ENCODE measurements around the gene DPYD.

DPYD gene

DNA sequence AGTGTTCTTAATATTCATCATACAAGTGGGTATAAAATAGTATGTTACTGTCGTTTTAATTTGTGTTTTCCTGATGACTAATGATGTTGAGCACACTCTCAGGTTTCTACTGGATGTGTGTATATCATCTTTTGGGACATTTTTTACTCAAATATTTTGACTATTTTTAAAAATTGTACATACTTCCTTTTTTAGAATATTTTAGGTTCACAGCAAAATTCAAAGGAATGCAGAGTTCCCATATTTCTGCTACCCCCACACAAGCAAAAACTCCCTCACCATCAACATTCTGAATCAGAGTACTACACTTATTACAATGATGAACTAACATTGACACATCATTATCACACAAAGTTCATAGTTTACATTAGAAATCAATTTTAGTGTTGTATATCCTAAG is 114.5 kb downstream of the DPYD start:
- no peak for DNase-seq (ENCODE audit: low spot score)
- in situ Hi-C loops (cut with MboI; ENCODE audit: low pct_unique_long_range_greater_than_20kb, low sequenced_read_pairs, unreplicated experiment), result no loop called here
- TF ChIP-seq, protein P1, sequence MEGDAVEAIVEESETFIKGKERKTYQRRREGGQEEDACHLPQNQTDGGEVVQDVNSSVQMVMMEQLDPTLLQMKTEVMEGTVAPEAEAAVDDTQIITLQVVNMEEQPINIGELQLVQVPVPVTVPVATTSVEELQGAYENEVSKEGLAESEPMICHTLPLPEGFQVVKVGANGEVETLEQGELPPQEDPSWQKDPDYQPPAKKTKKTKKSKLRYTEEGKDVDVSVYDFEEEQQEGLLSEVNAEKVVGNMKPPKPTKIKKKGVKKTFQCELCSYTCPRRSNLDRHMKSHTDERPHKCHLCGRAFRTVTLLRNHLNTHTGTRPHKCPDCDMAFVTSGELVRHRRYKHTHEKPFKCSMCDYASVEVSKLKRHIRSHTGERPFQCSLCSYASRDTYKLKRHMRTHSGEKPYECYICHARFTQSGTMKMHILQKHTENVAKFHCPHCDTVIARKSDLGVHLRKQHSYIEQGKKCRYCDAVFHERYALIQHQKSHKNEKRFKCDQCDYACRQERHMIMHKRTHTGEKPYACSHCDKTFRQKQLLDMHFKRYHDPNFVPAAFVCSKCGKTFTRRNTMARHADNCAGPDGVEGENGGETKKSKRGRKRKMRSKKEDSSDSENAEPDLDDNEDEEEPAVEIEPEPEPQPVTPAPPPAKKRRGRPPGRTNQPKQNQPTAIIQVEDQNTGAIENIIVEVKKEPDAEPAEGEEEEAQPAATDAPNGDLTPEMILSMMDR (IDR thresholded peaks at IDR 0.05; ENCODE audit: extremely low read depth, insufficient read depth, missing control alignments), result no peak

GRCh38 chr1:97805093-97805492 is 115.7 kb downstream of the DPYD start:
- TF ChIP-seq, protein P1 (IDR thresholded peaks at IDR 0.05; ENCODE audit: extremely low read depth, insufficient read depth, missing control alignments), result no peak
- in situ Hi-C loops (cut with MboI; ENCODE audit: low pct_unique_long_range_greater_than_20kb, low sequenced_read_pairs, unreplicated experiment), result no loop called here
- DNase-seq (ENCODE audit: low spot score), result no peak

- DNase-seq (ENCODE audit: low spot score), result no peak
- in situ Hi-C loops (cut with MboI; ENCODE audit: low pct_unique_long_range_greater_than_20kb, low sequenced_read_pairs, unreplicated experiment), result no loop called here
- TF ChIP-seq, protein P1 (IDR thresholded peaks at IDR 0.05; ENCODE audit: extremely low read depth, insufficient read depth, missing control alignments), result no peak
Observed at GRCh38 chr1:97803026-97803425, 117.8 kb downstream of the DPYD start.

DNA sequence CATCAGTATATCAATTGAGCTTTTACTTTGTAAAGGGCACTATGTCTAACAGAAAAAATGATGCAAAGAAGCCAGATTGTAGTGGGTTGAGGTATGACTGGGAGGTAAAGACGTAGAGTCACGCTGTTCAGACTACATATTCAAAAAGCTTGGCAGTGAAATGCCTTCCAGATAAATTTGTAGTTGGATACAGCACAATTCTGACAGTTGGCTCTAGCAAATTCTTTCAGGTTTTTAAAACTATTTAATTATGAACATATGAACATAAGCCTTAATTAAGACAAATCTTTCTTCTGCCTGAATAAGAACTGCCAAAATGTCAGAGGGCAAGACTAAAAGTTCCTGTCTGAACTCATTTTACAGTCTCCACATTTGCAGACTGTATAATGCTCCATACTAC is 118.8 kb downstream of the DPYD start:
- in situ Hi-C loops (cut with MboI; ENCODE audit: low pct_unique_long_range_greater_than_20kb, low sequenced_read_pairs, unreplicated experiment), result no loop called here
- TF ChIP-seq, protein P1 (IDR thresholded peaks at IDR 0.05; ENCODE audit: extremely low read depth, insufficient read depth, missing control alignments), result no peak
- DNase-seq (ENCODE audit: low spot score), result no peak

DNA sequence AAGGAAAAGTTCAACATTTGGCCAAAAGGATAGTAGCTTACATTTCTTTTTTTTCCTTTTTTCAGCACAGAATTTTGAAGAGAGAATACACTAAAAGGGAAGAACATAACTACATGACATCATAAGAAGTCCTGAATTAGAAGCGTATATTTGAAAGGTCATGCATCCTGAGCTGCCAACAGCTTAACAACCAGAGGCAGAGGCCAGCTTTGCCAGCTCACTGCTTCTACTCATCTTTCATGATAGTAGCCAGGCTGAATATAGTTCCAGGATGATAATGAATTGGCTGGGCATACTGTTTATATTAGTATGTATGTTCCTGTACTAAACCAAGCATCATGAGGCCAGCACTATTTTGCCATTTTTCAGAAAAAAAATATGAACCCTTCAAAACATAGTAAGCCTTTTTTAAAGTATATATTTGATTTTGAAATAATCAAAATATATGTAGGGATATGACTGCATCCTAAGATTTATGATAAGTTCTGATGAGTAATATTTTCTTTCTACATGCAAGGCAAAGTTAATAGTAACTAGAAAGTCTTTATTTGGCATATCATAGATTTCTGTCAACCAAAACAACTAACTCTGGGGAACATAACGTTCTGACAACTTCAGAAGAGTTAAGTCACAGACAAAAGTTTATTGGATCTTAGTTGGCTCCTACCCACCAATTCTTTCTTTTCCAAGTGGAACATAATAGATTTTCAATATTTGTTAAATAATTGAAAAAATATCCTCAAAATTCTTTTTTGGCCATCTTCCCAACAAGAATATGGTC is 123.2 kb downstream of the DPYD start:
- in situ Hi-C loops (cut with MboI; ENCODE audit: low pct_unique_long_range_greater_than_20kb, low sequenced_read_pairs, unreplicated experiment), result no loop called here
- no peak for DNase-seq (ENCODE audit: low spot score)
- TF ChIP-seq, protein P1 (IDR thresholded peaks at IDR 0.05; ENCODE audit: extremely low read depth, insufficient read depth, missing control alignments), result no peak

DNA sequence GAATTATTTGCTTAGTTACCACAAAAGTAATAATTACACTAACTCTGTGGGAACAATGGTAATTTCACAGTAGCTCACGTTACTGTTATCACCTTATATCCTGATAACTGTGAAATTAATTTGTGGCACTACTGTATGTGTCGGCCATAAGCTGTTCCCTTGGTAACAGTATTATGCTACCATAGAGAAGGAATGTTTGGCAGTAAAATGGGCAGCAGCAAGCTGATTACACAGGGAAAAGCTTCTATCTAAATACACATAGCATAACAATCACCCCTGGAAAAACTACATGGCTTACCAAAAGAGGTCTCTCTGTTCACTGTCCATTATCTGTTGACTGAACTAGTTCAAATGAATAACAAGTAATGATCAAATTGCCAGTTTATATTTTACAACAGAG is 124.1 kb downstream of the DPYD start:
- in situ Hi-C loops (cut with MboI; ENCODE audit: low pct_unique_long_range_greater_than_20kb, low sequenced_read_pairs, unreplicated experiment), result no loop called here
- no peak for DNase-seq (ENCODE audit: low spot score)
- TF ChIP-seq, protein P1 (IDR thresholded peaks at IDR 0.05; ENCODE audit: extremely low read depth, insufficient read depth, missing control alignments), result no peak

Data from GM13977 (cell line).